Smooth muscle cell (in vitro differentiated cells): ENCODE measurements around the gene PLEK. TPM values are rescaled to one million over a fixed set of nuclear protein-coding genes. Genes with fewer than 3 reads are reported as not detected.

Source experiments
- DNase-seq: peaks from one replicate; lab custom pipeline; 2025; ENCODE audit not compliant: unreplicated experiment; lab: John Stamatoyannopoulos, UW
- H2AFZ ChIP-seq: fragments of 200-600 bp; sonication (generic); 2 replicates; pipeline ENCODE4 v1.6.0; 2016; ENCODE audit warnings: antibody characterized with exemption, low read depth, mild to moderate bottlenecking
- H3F3A ChIP-seq: fragments of 200-600 bp; sonication (generic); 2 replicates; pipeline ENCODE4 v1.6.0; 2017; ENCODE audit warnings: antibody characterized with exemption, low read depth
- H3K27ac ChIP-seq: fragments of 200-600 bp; sonication (generic); 2 replicates; pipeline ENCODE4 v1.5.1; 2016; ENCODE audit warnings: low read depth, mild to moderate bottlenecking
- H3K27me3 ChIP-seq: fragments of 200-600 bp; sonication (generic); 2 replicates; pipeline ENCODE4 v1.6.1; 2016; ENCODE audit warnings: low read depth, mild to moderate bottlenecking
- H3K36me3 ChIP-seq: fragments of 200-600 bp; sonication (generic); 2 replicates; pipeline ENCODE4 v1.5.1; 2016; ENCODE audit warnings: low read depth
- H3K4me1 ChIP-seq: fragments of 200-600 bp; sonication (generic); 2 replicates; pipeline ENCODE4 v1.5.1; 2016; ENCODE audit warnings: low read depth
- H3K4me2 ChIP-seq: fragments of 200-600 bp; sonication (generic); 2 replicates; pipeline ENCODE4 v1.6.0; 2016; ENCODE audit warnings: mild to moderate bottlenecking
- H3K4me3 ChIP-seq: fragments of 200-600 bp; sonication (generic); 2 replicates; pipeline ENCODE4 v1.5.1; 2016; ENCODE audit warnings: mild to moderate bottlenecking
- H3K79me2 ChIP-seq: fragments of 200-600 bp; sonication (generic); 2 replicates; pipeline ENCODE4 v1.6.0; 2016; ENCODE audit warnings: low read depth, mild to moderate bottlenecking
- H3K9ac ChIP-seq: fragments of 200-600 bp; sonication (generic); 2 replicates; pipeline ENCODE4 v1.6.0; 2016; ENCODE audit warnings: low read depth
- H3K9me3 ChIP-seq: fragments of 200-600 bp; sonication (generic); replicated peaks from 2 replicates; pipeline ENCODE4 v1.5.1; 2016; ENCODE audit warnings: low read depth
- H4K20me1 ChIP-seq: fragments of 200-600 bp; sonication (generic); 2 replicates; pipeline ENCODE4 v1.6.0; 2016; ENCODE audit warnings: low read depth
- CTCF ChIP-seq: fragments of 200-600 bp; sonication (generic); IDR thresholded peaks from 2 replicates; pipeline ENCODE4 v1.5.1; 2017; ENCODE audit warnings: borderline replicate concordance, mild to moderate bottlenecking, antibody characterized with exemption; ENCODE audit not compliant: insufficient read depth, poor library complexity, severe bottlenecking
- WGBS: methylation state at CpG from one replicate; pipeline ENCODE4 v1.1.7; 2016; ENCODE audit warnings: low lambda C conversion rate; 5-methylcytosine and 5-hydroxymethylcytosine counted together
- polyA plus RNA-seq: library from polyadenylated mRNA; unstranded; fragments of >200 nt; fragmentation: Nextera tagmentation; extraction: Ambion mirVana; gene quantifications from 2 replicates; pipeline ENCODE4 v1.2.1, GENCODE V29; 2016
- total RNA-seq: library from RNA; depleted of rRNA; stranded (reverse); fragments of >200 nt; gene quantifications from 2 replicates; pipeline ENCODE4 v1.2.3, GENCODE V29; 2014

Gene PLEK
- total and polyA plus RNA-seq, 2 experiments from 2014 or later = not detected

GRCh38 chr2:68403199-68403644, 38.1 kb downstream of the PLEK start:
- Histone ChIP-seq H3F3A (no peaks in the 10 kb centered on the region), H3K27me3 (peaks cover 25% of the 10 kb centered on the region), H3K4me3 (no peak overlapping the region), H2AFZ (no peak overlapping the region), H3K79me2 (no peaks in the 10 kb centered on the region), H3K9me3 (no peaks in the 10 kb centered on the region), H3K36me3 (no peaks in the 10 kb centered on the region), H4K20me1 (no peaks in the 10 kb centered on the region), H3K9ac (no peak overlapping the region), H3K27ac (no peak overlapping the region), H3K4me1 (no peaks in the 10 kb centered on the region), H3K4me2 (no peak overlapping the region)
- no peak for DNase-seq
- no peak for TF ChIP-seq CTCF
- WGBS = 27% methylated on average over 4 of the region's 4 CpGs

GRCh38 chr2:68404164-68404563, 39.1 kb downstream of the PLEK start:
- TF ChIP-seq CTCF = no peak
- H3K79me2 ChIP-seq = no peaks in the 10 kb centered on the region
- H2AFZ ChIP-seq = no peak overlapping the region
- H3K27me3 ChIP-seq = peaks cover 25% of the 10 kb centered on the region
- 36% methylated on average over 2 of the region's 2 CpGs for WGBS
- no peak overlapping the region for H3K9ac ChIP-seq
- no peaks in the 10 kb centered on the region for H4K20me1 ChIP-seq
- H3F3A ChIP-seq = no peaks in the 10 kb centered on the region
- DNase-seq = no peak
- no peak overlapping the region for H3K4me3 ChIP-seq
- no peak overlapping the region for H3K4me2 ChIP-seq
- H3K4me1 ChIP-seq = no peaks in the 10 kb centered on the region
- no peaks in the 10 kb centered on the region for H3K36me3 ChIP-seq
- H3K27ac ChIP-seq = no peak overlapping the region
- no peaks in the 10 kb centered on the region for H3K9me3 ChIP-seq

DNA sequence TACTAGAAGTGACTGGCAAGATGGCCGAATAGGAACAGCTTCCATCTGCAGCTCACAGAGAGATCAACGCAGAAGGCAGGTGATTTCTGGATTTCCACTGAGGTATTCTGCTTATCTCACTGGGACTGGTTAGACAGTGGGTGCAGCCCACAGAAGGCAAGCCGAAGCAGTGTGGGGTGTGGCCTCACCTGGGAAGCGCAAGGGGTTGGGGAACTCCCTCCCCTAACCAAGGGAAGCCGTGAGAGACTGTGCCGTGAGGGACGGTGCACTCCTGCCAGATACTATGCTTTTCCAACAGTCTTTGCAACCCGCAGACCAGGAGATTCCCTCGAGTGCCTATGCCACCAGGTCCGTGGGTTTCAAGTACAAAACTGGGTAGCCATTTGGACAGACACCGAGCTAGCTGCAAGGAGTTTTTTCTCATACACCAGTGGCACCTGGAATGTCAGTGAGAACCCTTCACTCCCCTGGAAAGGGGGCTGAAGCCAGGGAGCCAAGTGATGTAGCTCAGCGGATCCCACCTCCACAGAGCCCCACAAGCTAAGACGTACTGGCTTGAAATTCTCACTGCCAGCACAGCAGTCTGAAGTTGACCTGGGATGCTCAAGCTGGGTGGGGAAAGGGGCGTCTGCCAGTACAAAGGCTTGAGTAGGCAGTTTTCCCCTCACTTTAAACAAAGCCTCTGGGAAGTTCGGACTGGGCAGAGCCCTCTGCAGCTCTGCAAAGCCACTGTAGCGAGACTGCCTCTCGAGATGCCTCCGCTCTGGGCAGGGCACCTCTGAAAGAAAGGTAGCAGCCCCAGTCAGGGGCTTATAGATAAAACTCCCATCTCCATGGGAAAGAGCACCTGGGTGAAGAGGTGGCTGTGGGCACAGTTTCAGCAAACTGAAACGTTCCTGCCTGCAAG, 40.1 kb downstream of the PLEK start:
- no peak for DNase-seq
- Histone ChIP-seq H3K9me3 (no peaks in the 10 kb centered on the region), H2AFZ (no peak overlapping the region), H3K79me2 (no peaks in the 10 kb centered on the region), H4K20me1 (no peaks in the 10 kb centered on the region), H3K27me3 (peaks cover 25% of the 10 kb centered on the region), H3K4me3 (no peak overlapping the region), H3K36me3 (no peaks in the 10 kb centered on the region), H3K4me1 (no peaks in the 10 kb centered on the region), H3K9ac (no peak overlapping the region), H3K4me2 (no peak overlapping the region), H3F3A (no peaks in the 10 kb centered on the region), H3K27ac (no peak overlapping the region)
- no peak for TF ChIP-seq CTCF
- WGBS = 49% methylated on average over 19 of the region's 19 CpGs
